H9 (cell line): ENCODE data around the gene PRSS3. TPM values are rescaled to one million over a fixed set of nuclear protein-coding genes. Genes with fewer than 3 reads are reported as not detected.

Experiments used
- DNase-seq: peaks from one replicate; pipeline ENCODE4 v3.0.0-alpha.2; 2017
- H2AFZ ChIP-seq: one replicate; pipeline ENCODE4 v1.6.1; 2013; ENCODE audit warnings: mild to moderate bottlenecking, low read length, control low read depth, moderate library complexity
- H2AK5ac ChIP-seq: 2 replicates; pipeline ENCODE4 v1.6.1; 2013; ENCODE audit warnings: low read length, control low read depth, mixed read lengths; ENCODE audit not compliant: insufficient read length
- H2BK120ac ChIP-seq: one replicate; pipeline ENCODE4 v1.6.1; 2013; ENCODE audit warnings: low read depth, mild to moderate bottlenecking, low read length, control low read depth, inconsistent platforms; ENCODE audit not compliant: poor library complexity, severe bottlenecking
- H2BK12ac ChIP-seq: 2 replicates; pipeline ENCODE4 v1.6.1; 2013; ENCODE audit warnings: low read length, control low read depth, mixed read lengths, low read depth; ENCODE audit not compliant: insufficient read length
- H2BK15ac ChIP-seq: 2 replicates; pipeline ENCODE4 v1.6.1; 2013; ENCODE audit warnings: low read depth, low read length, control low read depth
- H2BK20ac ChIP-seq: one replicate; pipeline ENCODE4 v1.6.1; 2013; ENCODE audit warnings: low read depth, mild to moderate bottlenecking, low read length, control low read depth, inconsistent platforms; ENCODE audit not compliant: poor library complexity, severe bottlenecking
- H2BK5ac ChIP-seq: 2 replicates; pipeline ENCODE4 v1.6.1; 2013; ENCODE audit warnings: low read length, control low read depth, mixed read lengths; ENCODE audit not compliant: insufficient read length
- H3K14ac ChIP-seq: 2 replicates; pipeline ENCODE4 v1.6.1; 2013; ENCODE audit warnings: low read length, control low read depth; ENCODE audit not compliant: insufficient read depth
- H3K18ac ChIP-seq: 2 replicates; pipeline ENCODE4 v1.6.1; 2013; ENCODE audit warnings: low read depth, mild to moderate bottlenecking, mixed read lengths, low read length, control low read depth; ENCODE audit not compliant: insufficient read length
- H3K23ac ChIP-seq: 2 replicates; pipeline ENCODE4 v1.6.1; 2013; ENCODE audit warnings: low read length, control low read depth, mixed read lengths, low read depth; ENCODE audit not compliant: insufficient read length
- H3K23me2 ChIP-seq: 2 replicates; pipeline ENCODE4 v1.6.1; 2013; ENCODE audit warnings: low read depth, mild to moderate bottlenecking, mixed read lengths, low read length, control low read depth; ENCODE audit not compliant: insufficient read length, poor library complexity, severe bottlenecking
- H3K27ac ChIP-seq: 2 replicates; pipeline ENCODE4 v1.5.1; 2013; ENCODE audit warnings: low read length, control low read depth, mixed read lengths, low read depth; ENCODE audit not compliant: insufficient read length
- H3K27me3 ChIP-seq: 2 replicates; pipeline ENCODE4 v1.6.1; 2013; ENCODE audit warnings: low read length, control low read depth, inconsistent platforms; ENCODE audit not compliant: insufficient read depth
- H3K4ac ChIP-seq: 2 replicates; pipeline ENCODE4 v1.6.1; 2013; ENCODE audit warnings: low read depth, mild to moderate bottlenecking, control low read depth, inconsistent platforms, low read length, moderate library complexity
- H3K4me1 ChIP-seq: 2 replicates; pipeline ENCODE4 v1.6.1; 2013; ENCODE audit warnings: low read length, control low read depth, inconsistent platforms; ENCODE audit not compliant: insufficient read depth
- H3K4me2 ChIP-seq: 2 replicates; pipeline ENCODE4 v1.6.1; 2013; ENCODE audit warnings: low read length, control low read depth, mixed read lengths; ENCODE audit not compliant: insufficient read length, insufficient read depth
- H3K56ac ChIP-seq: 2 replicates; pipeline ENCODE4 v1.6.1; 2013; ENCODE audit warnings: low read depth, mild to moderate bottlenecking, mixed read lengths, low read length, control low read depth; ENCODE audit not compliant: insufficient read length
- H3K79me1 ChIP-seq: 2 replicates; pipeline ENCODE4 v1.6.1; 2013; ENCODE audit warnings: low read depth, mild to moderate bottlenecking, moderate library complexity, low read length, control low read depth, inconsistent platforms; ENCODE audit not compliant: insufficient read depth, poor library complexity, severe bottlenecking
- H3K79me2 ChIP-seq: 2 replicates; pipeline ENCODE4 v1.6.1; 2013; ENCODE audit warnings: low read length, control low read depth, inconsistent platforms; ENCODE audit not compliant: insufficient read depth
- H3K9ac ChIP-seq: 2 replicates; pipeline ENCODE4 v1.6.1; 2013; ENCODE audit warnings: low read length, control low read depth, mixed read lengths; ENCODE audit not compliant: insufficient read length; ENCODE audit errors: extremely low read depth
- H3K9me3 ChIP-seq: one replicate; pipeline ENCODE4 v1.6.1; 2013; ENCODE audit warnings: low read depth, low read length, inconsistent platforms; ENCODE audit not compliant: control insufficient read depth
- H3T11ph ChIP-seq: one replicate; pipeline ENCODE4 v1.6.1; 2013; ENCODE audit warnings: mild to moderate bottlenecking, low read length, control low read depth, inconsistent platforms
- H4K20me1 ChIP-seq: one replicate; pipeline ENCODE4 v1.6.1; 2013; ENCODE audit not compliant: control insufficient read depth, insufficient read length, insufficient read depth
- H4K5ac ChIP-seq: 2 replicates; pipeline ENCODE4 v1.6.1; 2013; ENCODE audit warnings: low read depth, mild to moderate bottlenecking, mixed read lengths, low read length, control low read depth; ENCODE audit not compliant: insufficient read length
- H4K8ac ChIP-seq: replicated peaks from 2 replicates; pipeline ENCODE4 v1.6.1; 2013; ENCODE audit warnings: low read length, control low read depth, mixed read lengths, low read depth; ENCODE audit not compliant: insufficient read length
- H4K91ac ChIP-seq: 2 replicates; pipeline ENCODE4 v1.6.1; 2013; ENCODE audit warnings: low read depth, mild to moderate bottlenecking, moderate library complexity, mixed read lengths, low read length, control low read depth; ENCODE audit not compliant: insufficient read length
- H3K27ac Mint-ChIP-seq, 3 experiments: 2 replicates in 2 of 3; 3 replicates in 1 of 3; pipeline ENCODE4 v1.8.0; 2020 to 2021; ENCODE audit warnings: mixed read lengths in 3 of 3, mild to moderate bottlenecking in 1 of 3, moderate library complexity in 1 of 3
- H3K27me3 Mint-ChIP-seq: 2 replicates; pipeline ENCODE4 v1.8.0; 2021; ENCODE audit warnings: low read depth, mild to moderate bottlenecking, moderate library complexity, mixed read lengths
- H3K36me3 Mint-ChIP-seq, 3 experiments: 2 replicates in 2 of 3; 3 replicates in 1 of 3; pipeline ENCODE4 v1.8.0; 2020 to 2021; ENCODE audit warnings: low read depth in 3 of 3, mixed read lengths in 3 of 3; ENCODE audit not compliant: insufficient read depth in 1 of 3
- H3K4me1 Mint-ChIP-seq, 2 experiments: 2 replicates each; pipeline ENCODE4 v1.8.0; 2020; ENCODE audit warnings: mixed read lengths in 2 of 2
- H3K4me3 Mint-ChIP-seq, 2 experiments: 2 replicates in 1 of 2; 3 replicates in 1 of 2; pipeline ENCODE4 v1.8.0; 2020 to 2021; ENCODE audit warnings: mild to moderate bottlenecking in 2 of 2, mixed read lengths in 2 of 2, moderate library complexity in 1 of 2
- H3K9me3 Mint-ChIP-seq, 2 experiments: 2 replicates in 1 of 2; 3 replicates in 1 of 2; pipeline ENCODE4 v1.8.0; 2020; ENCODE audit warnings: mild to moderate bottlenecking in 2 of 2, mixed read lengths in 2 of 2, moderate library complexity in 1 of 2
- CTCF ChIP-seq: fragments of 200-600 bp; sonication (generic); conservative IDR thresholded peaks from 3 replicates; pipeline ENCODE4 v1.8.0; 2021; ENCODE audit warnings: antibody characterized with exemption, mild to moderate bottlenecking
- WGBS: extraction: QIAGEN DNeasy Blood & Tissue Kit; methylation state at CpG from one replicate; pipeline ENCODE4 v1.1.7; 2013; ENCODE audit warnings: missing lambda C conversion rate, low lambda C conversion rate, mixed read lengths; ENCODE audit not compliant: insufficient read length; ENCODE audit errors: extremely low coverage; 5-methylcytosine and 5-hydroxymethylcytosine counted together
- total RNA-seq: library from RNA; stranded (reverse); gene quantifications from 2 replicates; pipeline ENCODE4 v1.2.1, GENCODE V29; 2021

PRSS3 gene
- total RNA-seq, 1 experiment from 2014 or later, result not detected

- Mint-ChIP-seq H3K4me1 (peaks cover 20 to 27% of the 10 kb centered on the region in 2 experiments), H3K9me3 (peaks cover 0 to 6% of the 10 kb centered on the region in 2 experiments; a peak in 2 of 5 replicates), H3K27me3 (peaks cover 19% of the 10 kb centered on the region), H3K27ac (no peak overlapping the region), H3K4me3 (no peak overlapping the region), H3K36me3 (peaks cover 0 to 8% (median 3%) of the 10 kb centered on the region in 3 experiments; a peak in 1 of 7 replicates)
- Histone ChIP-seq H2BK20ac (no peak overlapping the region), H3K27me3 (no peaks in the 10 kb centered on the region), H4K20me1 (no peaks in the 10 kb centered on the region), H3K23me2 (no peaks in the 10 kb centered on the region), H4K5ac (no peak overlapping the region), H3K79me1 (no peaks in the 10 kb centered on the region), H3K27ac (no peak overlapping the region), H3K79me2 (no peaks in the 10 kb centered on the region), H2AFZ (no peak overlapping the region), H3T11ph (no peak overlapping the region), H4K91ac (no peak overlapping the region), H3K9me3 (no peaks in the 10 kb centered on the region), H3K18ac (no peak overlapping the region), H4K8ac (no peak overlapping the region), H3K4me2 (no peak overlapping the region), H3K4me1 (no peaks in the 10 kb centered on the region; the same call in 1 of the 2 replicates), H3K56ac (no peak overlapping the region), H3K9ac (no peak overlapping the region), H3K4ac (no peak overlapping the region), H2BK120ac (no peak overlapping the region), H2AK5ac (no peak overlapping the region), H2BK15ac (no peak overlapping the region), H3K23ac (no peak overlapping the region), H3K14ac (no peak overlapping the region), H2BK5ac (no peak overlapping the region), H2BK12ac (no peak overlapping the region)
- no peak for TF ChIP-seq CTCF
- no CpG with 5 or more reads among the region's 2 CpGs for WGBS
- DNase-seq, result no peak
Measured at GRCh38 chr9:33794560-33794959, 801 bp upstream of the PRSS3 start.
